Naive thymus-derived CD4-positive, alpha-beta T cell (primary cell): ENCODE measurements around the gene MX1. TPM values are rescaled to one million over a fixed set of nuclear protein-coding genes. Genes with fewer than 3 reads are reported as not detected.

Experiments
- ATAC-seq: fragments of 150-1000 bp; cut with Tn5 transposase; 2 replicates; pipeline ENCODE4 v1.10.0; 2021; ENCODE audit warnings: mild to moderate bottlenecking, moderate library complexity
- CTCF ChIA-PET: fragments of 350-600 bp; sonication (Branson Sonifier 250); formaldehyde crosslinking; loops from one replicate; lab custom pipeline; 2021; ENCODE audit warnings: antibody characterized with exemption; lab: Charles Lee
- POLR2A ChIA-PET: fragments of 350-600 bp; sonication (Branson Sonifier 250); formaldehyde crosslinking; loops from one replicate; lab custom pipeline; 2021; ENCODE audit warnings: antibody characterized with exemption, inconsistent platforms; lab: Charles Lee
- DNase-seq, 9 donors: peaks; one replicate each; pipeline versions ENCODE4 v3.0.0 to v3.0.0-alpha.2; 2020 to 2022; ENCODE audit warnings: mixed read lengths in 1 of 9
- H3K27ac ChIP-seq: one replicate; pipeline ENCODE4 v1.7.0; 2013; ENCODE audit warnings: mild to moderate bottlenecking, low read depth, low read length, moderate library complexity
- H3K27me3 ChIP-seq, 2 donors: one replicate each; pipeline ENCODE4 v1.7.0; 2013; ENCODE audit warnings: low read length in 2 of 2, mild to moderate bottlenecking in 2 of 2, moderate library complexity in 2 of 2; ENCODE audit not compliant: control insufficient read depth in 2 of 2, insufficient read depth in 2 of 2
- H3K36me3 ChIP-seq, 3 experiments: 1 replicate in 2 of 3; 2 replicates in 1 of 3; pipeline ENCODE4 v1.7.0; 2013; ENCODE audit warnings: low read length in 3 of 3, mild to moderate bottlenecking in 3 of 3, moderate library complexity in 1 of 3; ENCODE audit not compliant: insufficient read depth in 3 of 3, control insufficient read depth in 2 of 3
- H3K4me1 ChIP-seq, 2 donors: one replicate each; pipeline ENCODE4 v1.7.0; 2013; ENCODE audit warnings: low read length in 2 of 2, mild to moderate bottlenecking in 2 of 2, moderate library complexity in 1 of 2; ENCODE audit not compliant: control insufficient read depth in 2 of 2, insufficient read depth in 2 of 2
- H3K4me3 ChIP-seq: 2 replicates; pipeline ENCODE4 v1.7.0; 2013; ENCODE audit warnings: mild to moderate bottlenecking, low read length
- H3K9me3 ChIP-seq, 3 experiments: 1 replicate in 2 of 3; 2 replicates in 1 of 3; pipeline ENCODE4 v1.7.0; 2013; ENCODE audit warnings: low read length in 3 of 3; ENCODE audit not compliant: control insufficient read depth in 2 of 3
- H3K27ac Mint-ChIP-seq, 9 donors: one replicate each; pipeline ENCODE4 v1.8.0; 2020 to 2022; ENCODE audit warnings: mixed read lengths in 9 of 9, mild to moderate bottlenecking in 8 of 9, moderate library complexity in 5 of 9, inconsistent platforms in 2 of 9
- H3K27me3 Mint-ChIP-seq, 5 donors: one replicate each; pipeline ENCODE4 v1.8.0; 2021 to 2022; ENCODE audit warnings: mixed read lengths in 5 of 5, mild to moderate bottlenecking in 1 of 5
- H3K36me3 Mint-ChIP-seq, 5 donors: one replicate each; pipeline ENCODE4 v1.8.0; 2020 to 2022; ENCODE audit warnings: mixed read lengths in 5 of 5, mild to moderate bottlenecking in 3 of 5, inconsistent platforms in 1 of 5
- H3K4me1 Mint-ChIP-seq, 7 donors: one replicate each; pipeline ENCODE4 v1.8.0; 2020 to 2022; ENCODE audit warnings: mixed read lengths in 7 of 7, mild to moderate bottlenecking in 3 of 7, inconsistent platforms in 1 of 7
- H3K4me3 Mint-ChIP-seq, 10 donors: one replicate each; pipeline ENCODE4 v1.8.0; 2020 to 2022; ENCODE audit warnings: mild to moderate bottlenecking in 10 of 10, mixed read lengths in 10 of 10, moderate library complexity in 6 of 10, inconsistent platforms in 2 of 10
- H3K9me3 Mint-ChIP-seq, 11 donors: one replicate each; pipeline ENCODE4 v1.8.0; 2020 to 2022; ENCODE audit warnings: mixed read lengths in 11 of 11, mild to moderate bottlenecking in 4 of 11, inconsistent platforms in 1 of 11, moderate library complexity in 1 of 11
- intact Hi-C, 2 donors: fragments of 100-400 bp; cut with micrococcal nuclease; formaldehyde crosslinking; loops; one replicate each; pipeline ENCODE4 v1.15.1; 2023
- polyA plus RNA-seq, 2 donors: library from polyadenylated mRNA; unstranded; fragments of 300-500 nt; fragmentation: Illumina TruSeq; gene quantifications; one replicate each; pipeline ENCODE4 v1.2.3, GENCODE V29; 2021
- total RNA-seq, 6 experiments: library from RNA in 5 of 6; stranded (reverse) in 5 of 6; gene quantifications; 1 replicate in 5 of 6; 2 replicates in 1 of 6; pipeline ENCODE4 v1.2.3 and lab custom pipeline; 2021 to 2026

MX1 gene
- total and polyA plus RNA-seq, 7 experiments from 2014 or later = 50.2 to 384 (median 74.5) TPM

- H3K27me3 ChIP-seq = no peaks in the 10 kb centered on the region
- intact Hi-C loops = no loop called here
- peaks cover 0 to 10% (median 0%) of the 10 kb centered on the region in 5 donors for H3K36me3 Mint-ChIP-seq
- H3K4me1 Mint-ChIP-seq = peaks cover 0 to 16% (median 0%) of the 10 kb centered on the region in 7 donors
- no peak for DNase-seq
- H3K4me3 ChIP-seq = no peak overlapping the region
- no peaks in the 10 kb centered on the region for H3K9me3 ChIP-seq
- no peak overlapping the region for H3K4me3 Mint-ChIP-seq
- H3K27me3 Mint-ChIP-seq = peaks cover 6 to 39% (median 22%) of the 10 kb centered on the region in 5 donors
- POLR2A ChIA-PET = no interaction called here
- no peak for ATAC-seq
- no peak overlapping the region for H3K27ac ChIP-seq
- H3K27ac Mint-ChIP-seq = no peak overlapping the region
- CTCF ChIA-PET = no interaction called here
- peaks cover 0 to 1% (median 0%) of the 10 kb centered on the region in 11 donors for H3K9me3 Mint-ChIP-seq
- no peaks in the 10 kb centered on the region for H3K4me1 ChIP-seq
- no peaks in the 10 kb centered on the region for H3K36me3 ChIP-seq
Measured at GRCh38 chr21:41470054-41470453, 44.0 kb downstream of the MX1 start.

- H3K4me1 Mint-ChIP-seq = peaks cover 0 to 16% (median 7%) of the 10 kb centered on the region in 7 donors
- H3K27me3 Mint-ChIP-seq = peaks cover 9 to 35% (median 21%) of the 10 kb centered on the region in 5 donors
- intact Hi-C loops = no loop called here
- H3K36me3 Mint-ChIP-seq = peaks cover 0 to 10% (median 0%) of the 10 kb centered on the region in 5 donors
- H3K27ac ChIP-seq = no peak overlapping the region
- ChIA-PET POLR2A (no interaction called here), CTCF (no interaction called here)
- no peaks in the 10 kb centered on the region for H3K9me3 ChIP-seq
- no peaks in the 10 kb centered on the region for H3K4me1 ChIP-seq
- H3K27me3 ChIP-seq = no peaks in the 10 kb centered on the region
- no peaks in the 10 kb centered on the region for H3K9me3 Mint-ChIP-seq
- ATAC-seq (no peak), DNase-seq (no peak)
- H3K4me3 ChIP-seq = no peak overlapping the region
- H3K36me3 ChIP-seq = no peaks in the 10 kb centered on the region
- no peak overlapping the region for H3K4me3 Mint-ChIP-seq
- H3K27ac Mint-ChIP-seq = no peak overlapping the region
Measured at GRCh38 chr21:41472753-41473548, 46.9 kb downstream of the MX1 start.

- Histone ChIP-seq H3K9me3 (no peaks in the 10 kb centered on the region), H3K4me3 (no peak overlapping the region), H3K36me3 (no peaks in the 10 kb centered on the region), H3K27me3 (no peaks in the 10 kb centered on the region), H3K4me1 (no peaks in the 10 kb centered on the region), H3K27ac (no peak overlapping the region)
- ChIA-PET CTCF (no interaction called here), POLR2A (no interaction called here)
- DNase-seq (no peak), ATAC-seq (no peak)
- Mint-ChIP-seq H3K4me1 (peaks cover 0 to 7% (median 0%) of the 10 kb centered on the region in 7 donors), H3K27ac (no peak overlapping the region), H3K9me3 (no peaks in the 10 kb centered on the region), H3K4me3 (no peak overlapping the region), H3K27me3 (peaks cover 0 to 19% (median 10%) of the 10 kb centered on the region in 5 donors), H3K36me3 (no peaks in the 10 kb centered on the region)
- intact Hi-C loops = no loop called here
Measured at GRCh38 chr21:41475714-41476420, 49.8 kb downstream of the MX1 start.

GRCh38 chr21:41477641-41478318 lies 51.7 kb downstream of the MX1 start:
- H3K9me3 ChIP-seq = no peaks in the 10 kb centered on the region
- H3K27ac ChIP-seq = no peak overlapping the region
- H3K36me3 Mint-ChIP-seq = no peaks in the 10 kb centered on the region
- H3K27me3 ChIP-seq = no peaks in the 10 kb centered on the region
- no peak overlapping the region for H3K4me3 ChIP-seq
- no peak overlapping the region for H3K27ac Mint-ChIP-seq
- intact Hi-C loops = no loop called here
- H3K4me3 Mint-ChIP-seq = no peak overlapping the region
- H3K36me3 ChIP-seq = no peaks in the 10 kb centered on the region
- DNase-seq = no peak
- H3K9me3 Mint-ChIP-seq = no peaks in the 10 kb centered on the region
- no peak for ATAC-seq
- ChIA-PET CTCF (no interaction called here), POLR2A (no interaction called here)
- H3K27me3 Mint-ChIP-seq = peaks cover 0 to 14% (median 8%) of the 10 kb centered on the region in 5 donors
- peaks cover 0 to 7% (median 0%) of the 10 kb centered on the region in 7 donors for H3K4me1 Mint-ChIP-seq
- no peaks in the 10 kb centered on the region for H3K4me1 ChIP-seq

GRCh38 chr21:41478319-41479177 lies 52.5 kb downstream of the MX1 start:
- H3K9me3 ChIP-seq = no peaks in the 10 kb centered on the region
- intact Hi-C loops = no loop called here
- H3K4me1 Mint-ChIP-seq = peaks cover 0 to 7% (median 0%) of the 10 kb centered on the region in 7 donors
- no peak overlapping the region for H3K27ac Mint-ChIP-seq
- H3K4me1 ChIP-seq = no peaks in the 10 kb centered on the region
- no peaks in the 10 kb centered on the region for H3K9me3 Mint-ChIP-seq
- POLR2A ChIA-PET = no interaction called here
- no peak overlapping the region for H3K4me3 ChIP-seq
- ATAC-seq = no peak
- H3K4me3 Mint-ChIP-seq = no peak overlapping the region
- DNase-seq = no peak
- no peaks in the 10 kb centered on the region for H3K36me3 Mint-ChIP-seq
- H3K27me3 ChIP-seq = no peaks in the 10 kb centered on the region
- CTCF ChIA-PET = no interaction called here
- H3K27me3 Mint-ChIP-seq = peaks cover 0 to 14% (median 8%) of the 10 kb centered on the region in 5 donors
- no peak overlapping the region for H3K27ac ChIP-seq
- H3K36me3 ChIP-seq = no peaks in the 10 kb centered on the region

- intact Hi-C loops = no loop called here
- Histone ChIP-seq H3K27ac (no peak overlapping the region), H3K9me3 (no peaks in the 10 kb centered on the region), H3K4me3 (no peak overlapping the region), H3K4me1 (no peaks in the 10 kb centered on the region), H3K36me3 (no peaks in the 10 kb centered on the region), H3K27me3 (no peaks in the 10 kb centered on the region)
- Mint-ChIP-seq H3K4me3 (no peak overlapping the region), H3K27me3 (peaks cover 0 to 17% (median 8%) of the 10 kb centered on the region in 5 donors), H3K27ac (no peak overlapping the region), H3K4me1 (peaks cover 0 to 7% (median 0%) of the 10 kb centered on the region in 7 donors), H3K9me3 (no peaks in the 10 kb centered on the region), H3K36me3 (no peaks in the 10 kb centered on the region)
- ChIA-PET POLR2A (no interaction called here), CTCF (no interaction called here)
- ATAC-seq = no peak
- DNase-seq = no peak
Measured at GRCh38 chr21:41479686-41480085, 53.6 kb downstream of the MX1 start.
